Activated CD4-positive, CD25-positive, alpha-beta regulatory T cell treated with anti-CD3 and anti-CD28 coated beads, Interleukin-2, amount 50 U/mL, for 16 hours (primary cell): ENCODE measurements around the gene RPUSD1.
"Not testable (repeated sequence)": the region's sequence is repeated elsewhere in the genome, so short reads cannot be mapped to it uniquely, and the experiment has no call there.

Source experiments
- DNase-seq: peaks from one replicate; pipeline ENCODE4 v3.0.0-alpha.2; 2020; ENCODE audit warnings: low read depth, low spot score

Gene RPUSD1, protein sequence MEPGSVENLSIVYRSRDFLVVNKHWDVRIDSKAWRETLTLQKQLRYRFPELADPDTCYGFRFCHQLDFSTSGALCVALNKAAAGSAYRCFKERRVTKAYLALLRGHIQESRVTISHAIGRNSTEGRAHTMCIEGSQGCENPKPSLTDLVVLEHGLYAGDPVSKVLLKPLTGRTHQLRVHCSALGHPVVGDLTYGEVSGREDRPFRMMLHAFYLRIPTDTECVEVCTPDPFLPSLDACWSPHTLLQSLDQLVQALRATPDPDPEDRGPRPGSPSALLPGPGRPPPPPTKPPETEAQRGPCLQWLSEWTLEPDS

DNA sequence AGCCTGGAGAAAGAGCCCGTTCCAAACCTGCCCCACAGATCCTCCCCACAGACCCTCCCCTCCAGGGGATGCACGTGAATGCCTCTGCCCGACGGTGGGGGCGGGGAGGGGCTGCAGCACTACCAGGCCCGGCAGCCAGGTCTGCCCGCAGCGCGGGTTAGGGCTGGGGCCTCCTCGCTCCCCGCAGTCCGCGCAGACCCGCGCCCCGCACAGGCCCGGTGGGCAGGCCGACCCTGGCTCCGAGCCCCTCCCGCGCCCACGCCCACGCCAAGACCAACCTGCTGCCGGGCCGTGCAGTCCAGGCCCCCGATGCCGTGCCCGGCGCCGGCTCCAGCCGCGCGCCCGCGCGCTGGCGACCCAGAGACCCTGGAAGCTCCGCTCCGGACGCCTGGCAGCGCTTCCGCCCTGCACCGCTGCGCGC is at the start of gene RPUSD1:
RPUSD1 (minus strand) TSS at position 404 of the 421 bp plus-strand sequence. CDS start 644 bp downstream, outside the sequence.
- DNase-seq: no peak

DNA sequence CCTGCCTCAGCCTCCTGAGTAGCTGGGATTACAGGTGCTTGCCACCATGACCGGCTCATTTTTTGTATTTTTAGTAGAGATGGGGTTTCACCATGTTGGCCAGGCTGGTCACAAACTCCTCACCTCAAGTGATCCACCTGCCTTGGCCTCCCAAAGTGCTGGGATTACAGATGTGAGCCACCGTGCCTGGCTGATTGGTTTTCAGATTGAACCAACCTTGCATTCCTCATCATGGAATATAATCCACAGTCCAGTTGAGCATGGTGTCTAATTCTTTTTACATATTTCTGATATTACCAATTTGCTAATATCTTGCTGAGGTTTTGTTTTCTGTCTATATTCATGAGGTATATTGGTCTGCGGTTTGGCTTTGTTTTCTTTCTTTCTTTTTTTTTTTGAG is 48.6 kb upstream of the RPUSD1 start:
- not testable (repeated sequence) for DNase-seq

DNA sequence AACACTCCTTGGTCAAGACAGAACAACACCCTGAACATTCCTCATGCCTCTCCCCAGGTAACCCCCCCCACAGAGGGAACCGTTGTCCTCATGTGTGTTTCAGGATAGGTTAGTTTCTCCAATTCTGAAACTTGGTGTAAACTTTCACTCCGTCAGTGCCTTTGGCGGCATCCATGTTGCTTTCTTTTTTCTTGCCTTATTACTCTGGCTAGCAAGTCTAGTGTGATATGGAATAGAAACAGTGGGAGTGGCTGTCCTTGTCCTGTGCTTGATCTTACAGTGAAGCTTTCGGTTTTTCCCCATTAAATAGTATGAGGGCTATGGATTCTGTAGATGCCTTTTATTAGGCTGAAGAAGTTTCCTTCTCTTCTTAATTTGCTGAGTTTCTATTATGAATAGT is 48.0 kb upstream of the RPUSD1 start:
- DNase-seq: no peak

DNA sequence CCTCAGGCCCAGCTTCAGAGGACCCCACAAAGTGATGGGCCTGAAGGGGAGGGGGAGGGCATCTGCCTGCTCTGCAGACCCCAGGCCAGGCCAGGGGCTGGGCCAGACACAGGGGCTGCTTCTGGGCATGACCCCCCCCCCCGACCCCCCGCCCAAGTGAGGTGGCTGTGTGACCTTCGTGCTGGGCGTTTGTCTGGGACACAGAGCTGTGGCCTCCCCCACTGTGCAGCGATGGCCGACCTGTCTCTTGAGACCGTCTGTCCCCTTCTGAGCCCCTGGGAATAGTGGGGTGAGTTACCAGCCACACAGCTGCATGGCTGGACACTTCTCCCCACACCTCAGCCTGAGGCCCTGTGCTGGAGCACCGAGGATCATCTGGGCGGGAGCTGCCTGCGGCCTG is 47.2 kb upstream of the RPUSD1 start:
- DNase-seq: no peak

DNA sequence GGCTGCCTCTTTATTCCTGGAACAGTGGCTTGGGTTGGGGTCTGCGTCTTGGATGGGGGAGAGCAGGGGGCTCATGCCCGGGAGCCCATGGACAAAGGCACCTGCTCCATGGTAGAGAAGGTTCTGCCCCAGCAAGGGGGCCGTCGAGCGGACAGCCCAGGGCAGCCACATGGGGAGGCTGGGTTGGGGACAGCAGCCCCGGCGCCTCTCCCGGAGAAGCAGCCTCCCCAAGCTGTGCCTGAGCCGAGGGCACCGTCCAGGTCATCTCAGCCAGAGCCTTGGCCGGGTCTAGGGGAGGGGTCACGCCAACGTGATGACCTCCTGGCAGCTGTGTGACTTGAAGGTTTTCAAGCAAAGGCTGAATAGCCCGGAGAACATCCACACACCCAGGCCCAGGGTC is 45.2 kb upstream of the RPUSD1 start:
- DNase-seq: no peak

DNA sequence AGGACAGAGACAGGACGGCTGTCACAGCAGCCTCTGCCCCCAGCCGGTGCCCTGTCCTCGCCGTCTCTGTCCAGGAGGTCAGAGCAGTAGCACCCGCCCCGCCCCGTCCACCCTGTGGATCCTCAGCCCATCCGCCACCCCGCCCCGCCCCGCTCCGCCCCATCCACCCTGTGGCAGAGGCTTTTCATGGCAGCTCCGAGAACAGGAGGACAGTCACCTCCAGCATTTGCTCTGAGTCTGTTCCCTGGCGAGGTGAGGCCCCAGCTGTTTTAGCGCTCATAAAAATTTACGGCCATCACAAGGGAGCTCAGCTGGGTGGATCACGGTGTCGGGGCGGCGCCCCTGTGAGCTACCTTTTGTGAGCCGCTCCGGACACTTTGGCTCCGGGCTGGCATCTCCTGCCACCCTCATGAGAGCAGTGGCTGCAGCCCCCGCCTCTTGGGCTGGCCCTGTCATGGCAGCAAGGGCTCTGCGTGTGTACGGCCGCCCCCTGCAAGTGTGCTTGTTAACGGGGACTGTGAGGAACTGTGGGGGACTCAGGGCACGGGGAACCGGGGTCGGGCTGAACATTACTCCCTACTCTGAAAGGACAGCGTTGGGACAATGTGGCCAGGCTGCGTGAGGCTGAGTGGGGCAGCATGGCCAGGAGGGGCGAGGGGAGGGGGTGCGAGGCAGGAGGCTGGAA is 44.6 kb upstream of the RPUSD1 start:
- DNase-seq: no peak

DNA sequence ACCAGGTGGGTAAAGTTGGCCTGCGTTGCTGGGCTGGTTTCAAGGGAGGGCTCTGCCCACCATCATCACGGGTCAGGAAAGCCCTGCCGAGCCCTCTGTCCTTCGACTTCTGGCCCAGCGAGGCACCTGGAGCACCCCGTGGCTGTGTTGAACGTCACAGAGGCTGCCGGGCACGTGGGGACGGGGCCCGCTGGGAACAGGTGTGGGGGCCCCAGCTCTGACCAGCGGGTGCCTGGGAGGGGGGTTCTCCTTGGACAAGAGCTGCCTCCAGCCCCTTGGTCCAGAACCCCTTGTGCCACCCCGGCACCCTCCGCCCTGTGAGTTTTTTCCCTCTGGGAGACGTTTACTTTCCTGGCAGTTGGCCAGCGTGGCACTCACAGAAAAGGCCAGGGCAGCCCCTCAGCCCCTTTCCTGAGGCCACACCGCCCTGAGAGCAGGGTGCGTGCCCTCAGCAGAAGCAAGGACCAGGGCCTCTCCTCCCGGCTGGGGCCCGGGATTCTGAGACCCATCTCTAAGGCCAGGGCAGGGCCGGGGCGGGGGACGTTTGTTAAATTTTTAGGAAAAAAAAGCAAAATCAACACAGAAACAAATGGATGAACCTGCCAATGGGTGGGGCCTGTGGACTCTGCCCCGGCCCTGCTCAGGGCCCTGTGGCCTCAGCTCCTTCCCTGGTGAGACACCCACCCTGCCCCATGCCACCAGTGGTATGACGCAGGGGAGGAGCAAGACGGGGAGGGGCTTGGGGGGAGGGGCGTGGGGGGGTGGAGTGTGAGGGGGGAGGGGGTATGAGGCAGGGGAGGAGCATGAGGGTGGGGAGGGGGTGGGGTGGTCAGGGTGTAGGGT is 43.6 kb upstream of the RPUSD1 start:
- no peak for DNase-seq

DNA sequence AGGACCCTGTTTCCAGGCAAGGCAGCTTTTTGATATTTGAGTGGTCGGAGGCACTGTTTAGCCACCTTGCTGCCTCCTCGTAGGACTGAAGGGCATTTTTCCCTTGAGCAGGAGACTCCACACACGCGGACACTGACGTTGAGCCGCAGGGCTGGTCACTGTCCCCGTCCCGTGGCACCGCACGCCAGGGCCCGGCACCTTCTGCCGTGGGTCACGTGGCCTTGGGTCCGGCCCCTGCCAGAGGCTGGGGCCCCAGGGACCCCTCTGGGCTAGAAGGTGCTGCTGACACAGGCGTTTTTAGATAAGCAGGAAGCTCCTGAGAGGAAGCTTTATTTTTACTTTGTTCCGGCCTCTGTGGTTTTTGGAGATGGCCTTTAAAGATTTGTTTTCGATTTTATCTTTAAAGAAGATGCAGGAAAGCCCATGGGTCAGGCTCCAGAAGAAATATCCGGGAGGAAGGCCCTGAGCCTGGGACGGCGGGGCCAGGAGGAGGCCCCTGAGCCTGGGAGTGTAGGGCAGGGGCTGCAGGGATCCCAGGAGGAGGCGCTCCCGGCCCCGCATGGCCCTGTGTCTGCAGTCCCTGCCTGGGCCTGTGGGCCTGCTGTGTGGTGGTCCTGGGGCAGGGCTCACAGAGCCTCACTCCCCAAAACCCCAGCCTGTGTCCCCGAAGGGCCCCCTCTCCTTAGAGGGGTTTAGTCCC is 42.8 kb upstream of the RPUSD1 start:
- DNase-seq: no peak

DNA sequence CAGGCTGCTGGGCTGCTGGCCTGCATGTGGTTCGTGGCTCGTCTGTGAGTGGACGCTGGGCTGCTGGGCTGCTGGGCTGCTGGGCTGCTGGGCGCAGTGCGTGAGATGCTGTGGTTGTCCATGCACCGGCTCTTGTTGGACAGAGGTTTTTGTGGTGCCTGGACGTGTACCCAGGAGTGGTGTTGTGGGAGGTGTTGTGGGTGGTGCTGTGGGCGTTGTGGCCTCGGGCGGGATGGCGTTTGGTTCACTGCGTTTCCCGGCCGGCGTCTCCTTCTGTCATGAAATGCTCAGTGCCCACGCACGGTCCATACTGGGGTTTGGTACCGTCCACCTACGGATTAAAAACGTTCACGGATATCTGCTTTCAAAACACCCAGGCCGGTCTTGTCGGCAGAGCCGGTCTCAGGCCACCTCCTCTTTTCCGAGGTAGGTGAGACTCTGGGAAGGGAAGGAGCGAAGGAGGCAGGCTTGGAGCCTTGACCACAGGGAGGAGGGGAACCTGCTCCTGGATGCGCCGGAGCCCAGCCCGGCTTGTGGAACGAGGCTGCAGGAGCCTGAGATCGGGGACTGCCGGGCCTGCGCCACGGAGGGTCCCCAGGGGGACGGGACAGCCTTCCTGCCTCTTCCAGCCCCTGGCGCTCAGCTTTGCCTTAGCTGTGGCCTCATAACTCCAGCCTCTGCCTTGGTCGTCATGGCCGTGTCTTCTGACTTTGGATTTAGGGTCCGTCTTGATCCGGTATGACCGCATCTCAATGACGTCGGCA is 42.1 kb upstream of the RPUSD1 start:
- no peak for DNase-seq

DNA sequence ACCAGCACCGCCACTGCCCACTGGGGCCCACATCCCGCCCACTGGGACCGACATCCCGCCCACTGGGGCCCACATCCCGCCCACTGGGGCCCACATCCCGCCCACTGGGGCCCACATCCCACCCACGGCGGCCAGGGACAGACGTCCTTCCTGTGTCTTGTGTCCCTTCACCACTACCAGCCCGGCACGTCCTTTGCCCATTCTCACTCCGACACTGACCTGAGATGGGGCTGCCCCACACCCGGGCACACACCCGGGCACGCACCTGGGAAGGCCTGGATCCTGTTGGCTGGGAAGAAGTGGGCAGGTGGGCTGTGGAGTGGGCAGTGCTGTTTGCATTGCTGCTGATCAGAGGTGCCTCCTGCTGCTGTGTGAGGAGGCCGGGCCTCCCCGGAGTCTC is 40.7 kb upstream of the RPUSD1 start:
- no peak for DNase-seq

DNA sequence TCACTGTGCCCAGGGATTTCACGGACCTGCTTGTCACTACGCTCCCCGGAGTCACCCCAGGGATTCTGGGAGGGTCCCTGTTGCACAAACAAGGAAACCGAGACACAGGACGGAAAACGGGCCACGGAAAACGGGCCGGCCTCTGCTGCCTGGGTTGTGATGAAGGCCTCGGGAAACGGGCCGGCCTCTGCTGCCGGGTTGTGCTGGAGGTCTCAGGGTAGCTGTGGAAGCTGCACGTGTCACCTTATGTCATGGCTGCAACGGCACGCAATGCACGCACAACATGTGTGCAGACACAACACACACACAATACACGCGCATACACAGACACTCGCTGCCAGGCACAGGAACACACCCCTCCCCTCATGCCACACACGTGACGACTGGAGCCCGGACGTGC is 39.3 kb upstream of the RPUSD1 start:
- no peak for DNase-seq

DNA sequence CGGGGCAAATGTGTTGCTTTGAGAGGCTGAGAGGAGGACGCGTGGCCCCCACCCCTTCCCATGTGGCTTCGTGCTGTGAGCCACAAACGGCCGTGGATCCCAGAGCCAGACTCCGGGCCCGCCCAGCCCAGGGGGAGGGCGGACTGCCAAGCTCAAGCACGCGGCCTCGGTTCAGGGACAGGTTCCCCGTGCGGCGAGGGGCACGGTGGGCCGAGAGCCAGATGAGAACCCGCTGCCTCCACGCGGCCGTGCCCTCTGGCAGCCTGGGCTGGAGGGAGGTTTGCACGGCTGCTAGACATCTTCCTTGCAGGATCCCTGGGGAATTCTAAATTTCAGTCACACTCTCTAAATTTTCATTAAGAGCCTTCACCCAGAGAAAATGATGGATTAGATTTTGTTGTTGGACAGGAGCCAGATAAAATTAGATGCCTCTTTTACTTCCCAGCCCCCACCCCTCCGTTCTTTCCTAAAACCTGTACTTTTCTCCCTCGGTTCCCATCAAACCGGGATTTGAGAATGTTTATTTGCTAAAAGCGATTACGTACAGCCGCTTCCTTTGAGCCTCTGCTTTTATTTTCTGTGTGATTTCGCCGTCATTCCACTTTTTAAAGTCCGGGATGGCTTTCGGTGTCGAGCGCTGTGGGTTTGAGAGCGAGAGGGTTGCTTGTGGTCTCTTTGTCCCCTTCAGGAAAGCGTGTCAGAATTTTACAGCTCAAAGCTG is 37.3 kb upstream of the RPUSD1 start:
- no peak for DNase-seq

DNA sequence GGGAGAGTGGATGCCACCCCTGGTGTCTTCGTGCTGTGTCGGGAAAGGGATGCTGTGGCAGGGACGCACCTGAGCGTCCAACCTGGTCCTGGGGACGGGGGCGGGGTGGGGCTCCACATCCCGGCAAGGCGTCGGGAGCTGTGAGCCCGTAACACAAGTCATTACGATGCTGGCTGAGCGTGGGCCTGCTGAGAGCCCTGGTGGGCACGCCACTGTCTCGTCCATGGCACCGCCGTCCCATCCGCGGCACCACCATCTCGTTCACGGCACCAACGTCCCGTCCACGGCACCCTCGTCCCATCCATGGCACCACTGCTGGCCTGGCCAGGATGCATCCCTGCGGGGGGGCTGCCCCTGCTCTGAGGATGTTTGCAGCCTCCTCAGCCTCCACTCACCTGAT is 36.4 kb upstream of the RPUSD1 start:
- DNase-seq: no peak

DNA sequence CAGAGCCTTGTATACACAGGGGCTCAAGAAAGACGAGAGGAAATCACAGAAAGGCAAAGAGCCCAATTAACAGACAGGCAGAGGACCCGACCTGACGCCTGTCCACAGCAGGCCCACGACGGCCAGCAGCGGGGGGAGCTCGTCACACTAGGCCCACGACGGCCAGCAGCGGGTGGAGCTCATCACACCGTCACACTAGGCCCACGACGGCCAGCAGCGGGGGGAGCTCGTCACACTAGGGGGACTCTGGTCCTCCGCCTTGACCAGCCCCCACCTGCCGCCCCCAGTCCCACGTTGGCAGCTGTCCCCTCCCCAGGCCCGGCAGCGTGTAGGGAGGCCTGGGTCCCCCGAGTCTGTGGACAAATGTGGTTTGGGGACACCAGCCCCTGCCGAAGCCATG is 36.0 kb upstream of the RPUSD1 start:
- DNase-seq: no peak

DNA sequence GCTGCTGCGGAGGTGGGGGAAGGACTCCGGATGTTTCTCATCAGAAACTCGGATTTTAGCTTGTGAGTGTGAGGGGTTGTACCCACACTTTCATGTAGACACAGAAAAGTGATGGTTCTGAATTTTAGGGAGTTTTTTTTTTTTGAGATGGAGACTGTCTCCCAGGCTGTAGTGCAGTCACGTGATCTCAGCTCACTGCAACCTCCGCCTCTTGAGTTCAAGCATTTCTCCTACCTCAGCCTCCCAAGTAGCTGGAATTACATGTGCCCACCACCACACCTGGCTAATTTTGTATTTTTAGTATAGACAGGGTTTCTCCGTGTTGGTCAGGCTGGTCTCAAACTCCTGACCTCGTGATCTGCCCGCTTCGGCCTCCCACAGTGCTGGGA is 34.7 kb upstream of the RPUSD1 start:
- DNase-seq: no peak

DNA sequence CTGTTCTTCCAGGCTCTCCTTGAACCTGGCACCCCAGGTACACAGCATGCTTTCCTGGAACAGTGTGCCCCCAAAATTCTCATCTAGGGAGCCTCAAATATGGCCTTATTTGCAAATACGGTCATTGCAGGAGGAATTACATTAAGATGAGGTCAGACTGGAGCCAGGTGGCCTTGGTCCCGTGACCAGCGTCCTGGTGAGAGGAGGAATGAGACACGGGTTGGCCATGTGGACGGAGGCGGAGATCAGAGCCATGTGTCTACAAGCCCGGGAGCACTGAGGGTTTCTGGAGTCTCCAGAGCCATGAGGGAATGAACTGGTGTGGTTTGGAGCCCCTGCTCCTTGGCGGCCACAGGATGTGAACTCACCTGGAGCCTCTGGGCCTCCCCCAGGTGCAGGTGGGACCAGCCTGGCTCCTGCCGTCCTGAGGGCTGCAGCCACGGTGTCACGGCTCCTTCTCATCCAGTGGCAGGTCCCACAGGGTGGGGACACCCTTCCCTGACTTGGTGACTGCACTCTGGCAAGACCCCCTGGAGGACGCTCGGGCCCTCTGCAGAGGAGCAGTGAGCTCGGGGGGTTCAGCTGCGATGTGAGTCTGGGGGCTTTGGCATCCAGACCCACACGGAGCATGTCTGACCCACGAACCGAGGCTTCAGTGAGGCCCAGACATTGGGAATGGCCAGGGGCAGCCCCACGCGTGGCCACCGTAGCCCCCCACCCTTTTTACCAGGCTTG is 34.2 kb upstream of the RPUSD1 start:
- no peak for DNase-seq

DNA sequence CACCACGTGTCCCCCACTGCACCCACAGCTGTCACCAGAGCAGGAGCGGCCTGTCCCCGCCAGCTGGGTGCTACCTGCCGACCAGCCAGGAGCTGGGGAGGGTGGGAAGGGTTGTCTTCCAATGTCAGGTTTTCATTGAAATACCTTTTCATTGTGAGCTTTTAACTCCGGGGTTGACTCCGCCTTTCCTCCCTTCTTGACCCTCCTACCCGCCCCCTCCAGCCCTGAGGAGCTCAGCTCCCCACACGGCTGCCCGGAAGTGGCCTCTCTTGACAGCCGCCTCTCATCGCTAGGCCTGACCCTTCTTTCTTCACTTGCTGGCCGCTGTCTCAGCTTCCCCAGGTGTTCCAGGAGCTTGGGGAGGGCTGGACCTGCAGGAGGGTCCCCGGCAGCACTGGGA is 33.6 kb upstream of the RPUSD1 start:
- DNase-seq: no peak

DNA sequence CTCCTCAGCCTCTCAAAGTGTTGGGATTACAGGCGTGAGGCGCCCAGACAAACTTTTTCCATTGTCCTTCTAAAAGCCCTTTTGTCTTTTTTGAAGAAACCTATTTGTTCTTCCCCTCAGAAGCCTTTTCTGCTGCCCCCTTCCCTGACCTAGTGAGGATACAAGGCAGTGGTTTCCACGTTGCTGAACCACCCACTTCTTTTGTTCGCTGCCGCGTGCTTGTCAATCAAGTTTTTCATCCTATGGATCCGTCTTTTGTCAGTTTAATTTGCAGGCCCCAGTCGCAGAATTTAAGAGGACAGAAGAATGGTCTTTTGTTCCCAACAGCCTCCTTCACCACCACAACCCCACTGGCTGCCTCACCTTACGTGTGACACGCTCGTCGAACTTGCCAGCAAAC is 32.6 kb upstream of the RPUSD1 start:
- no peak for DNase-seq

DNA sequence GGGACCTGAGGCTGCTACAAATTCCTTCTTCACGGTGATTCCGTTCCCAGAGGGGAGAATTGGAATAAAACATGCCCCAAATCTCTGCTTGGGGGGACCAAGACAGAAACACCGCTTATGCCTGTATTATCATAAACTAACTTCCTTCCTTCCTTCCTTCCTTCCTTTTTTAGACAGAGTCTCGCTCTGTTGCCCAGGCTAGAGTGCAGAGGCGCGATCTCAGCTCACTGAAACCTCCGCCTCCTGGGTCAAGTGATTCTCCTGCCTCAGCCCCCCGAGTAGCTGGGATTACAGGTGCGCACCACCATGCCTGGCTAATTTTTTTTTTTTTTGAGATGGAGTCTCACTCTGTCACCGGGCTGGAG is 31.8 kb upstream of the RPUSD1 start:
- not testable (repeated sequence) for DNase-seq
